ENCODE measurements around the gene EFEMP1.

The EFEMP1 gene

DNA sequence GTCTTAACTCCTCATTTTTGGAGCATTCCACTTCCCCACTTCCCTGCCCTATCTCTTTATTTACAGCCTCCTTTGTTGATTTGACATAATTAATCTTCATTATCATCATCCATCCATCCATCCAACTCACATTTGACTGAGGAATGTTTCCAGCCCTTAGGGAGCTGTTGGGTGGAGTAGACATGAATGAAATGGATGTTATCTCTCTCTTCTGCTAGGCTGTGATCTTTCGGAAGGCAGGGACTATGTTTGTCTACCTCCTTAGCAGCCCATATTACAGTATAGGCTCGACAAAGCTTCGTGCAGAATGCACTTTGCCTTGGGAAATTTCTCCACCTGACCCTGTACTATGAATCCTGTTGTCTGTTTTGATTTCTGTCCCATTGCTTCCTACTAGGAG, 7.7 kb upstream of the EFEMP1 start:
- no peak for DNase-seq

DNA sequence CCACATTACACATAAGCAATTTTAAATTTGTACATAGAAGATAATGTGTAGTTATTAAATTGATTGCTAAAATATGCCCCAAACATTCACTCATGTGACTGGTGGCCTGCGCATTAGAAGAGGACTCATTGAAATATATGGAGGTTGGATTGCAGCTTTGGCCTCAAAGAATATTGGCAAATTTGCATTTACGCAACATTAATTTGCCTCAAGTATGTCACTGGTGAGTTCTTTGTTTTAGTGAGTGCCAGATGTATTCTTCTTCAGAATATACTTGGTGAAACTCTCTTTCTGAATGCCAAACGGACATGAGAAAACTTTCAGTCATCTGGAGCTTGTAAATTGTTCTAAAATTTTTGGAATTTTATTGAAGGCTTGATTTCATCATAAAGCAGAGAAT, 5.9 kb upstream of the EFEMP1 start:
- no peak for DNase-seq

DNA sequence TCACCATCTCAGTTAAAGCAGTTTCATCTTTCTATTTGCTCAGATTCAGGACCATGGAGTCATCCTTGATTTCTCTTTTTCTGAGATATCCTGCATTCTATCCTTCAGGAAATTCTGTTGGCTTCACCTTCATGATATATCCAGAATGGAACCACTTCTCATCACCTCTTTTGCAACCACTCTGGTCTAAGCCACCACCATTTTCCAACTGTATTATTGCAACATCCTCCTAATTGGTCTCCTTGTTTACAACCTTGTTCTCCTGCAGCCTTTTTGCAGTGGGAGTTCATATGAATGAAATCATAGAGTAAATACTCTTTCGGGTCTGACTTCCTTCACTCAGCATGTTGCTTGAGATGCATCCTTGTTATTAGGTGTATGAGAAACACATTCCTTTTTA, 3.4 kb upstream of the EFEMP1 start:
- no peak for DNase-seq

DNA sequence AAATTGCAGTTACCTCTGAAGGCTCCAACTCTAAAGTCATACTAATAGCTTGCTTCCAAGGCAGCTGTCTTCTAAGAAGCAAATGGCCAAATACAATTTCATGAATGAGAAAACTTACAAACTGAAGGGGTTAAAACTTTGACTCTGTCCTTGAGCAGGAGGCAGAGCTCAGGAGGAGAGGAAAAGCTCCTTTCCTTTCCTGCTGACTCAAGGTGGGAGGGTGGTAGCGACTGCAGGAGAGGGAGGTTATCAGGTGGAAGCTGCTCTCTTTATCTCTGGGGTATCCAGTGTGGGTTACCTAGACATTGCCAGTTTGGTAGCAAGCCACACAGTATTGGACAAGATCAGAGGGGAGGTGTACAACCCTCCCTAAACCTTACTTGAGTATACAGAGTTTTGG, 2.7 kb upstream of the EFEMP1 start:
- DNase-seq: no peak

DNA sequence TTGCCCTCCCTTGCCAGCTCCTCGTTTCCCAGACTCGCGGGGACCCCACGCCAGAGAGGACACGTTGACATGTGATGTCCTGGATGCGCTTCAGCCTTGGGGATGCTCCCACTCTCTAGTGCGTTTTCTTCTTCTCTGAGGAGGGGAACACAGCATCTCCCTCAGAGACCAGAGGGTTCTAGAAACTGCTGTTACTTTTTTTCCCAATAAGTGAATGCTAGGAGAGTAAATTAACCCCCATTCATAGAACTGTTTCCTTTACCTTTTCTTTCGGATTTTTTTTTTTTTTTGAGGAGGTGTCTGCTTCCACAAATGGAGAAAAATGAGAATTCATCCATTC, 370 bp upstream of the EFEMP1 start:
- no peak for DNase-seq

DNA sequence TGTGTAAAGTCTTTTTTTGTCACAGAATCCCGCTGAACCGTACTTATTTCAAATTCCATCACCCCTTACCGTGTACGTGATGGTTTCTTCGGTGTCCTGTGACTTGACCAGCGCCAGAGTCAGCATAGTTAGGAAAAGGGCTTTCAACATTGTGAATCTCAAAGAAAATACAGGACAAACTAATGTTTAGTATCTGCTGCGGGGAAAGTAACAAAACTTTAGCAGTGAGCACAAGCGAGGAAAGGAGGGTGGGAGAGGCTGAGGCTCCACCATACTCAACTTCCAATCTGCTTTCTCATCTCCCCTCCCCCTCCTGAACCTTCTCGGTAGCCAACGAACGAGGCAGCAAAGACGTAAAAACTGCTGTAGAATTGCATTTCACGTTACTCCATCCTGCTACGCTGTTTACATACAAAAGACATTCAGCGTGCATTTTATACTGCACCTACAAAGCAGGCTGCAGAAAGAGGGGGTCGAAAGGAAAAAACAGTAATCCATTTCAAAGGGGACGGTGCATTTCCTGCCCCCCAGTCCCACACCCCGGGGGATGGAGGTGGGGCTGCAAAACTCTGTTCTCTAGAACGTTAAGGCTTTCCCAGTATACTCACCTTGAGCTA, 1.2 kb downstream of the EFEMP1 start:
- DNase-seq: no peak

DNA sequence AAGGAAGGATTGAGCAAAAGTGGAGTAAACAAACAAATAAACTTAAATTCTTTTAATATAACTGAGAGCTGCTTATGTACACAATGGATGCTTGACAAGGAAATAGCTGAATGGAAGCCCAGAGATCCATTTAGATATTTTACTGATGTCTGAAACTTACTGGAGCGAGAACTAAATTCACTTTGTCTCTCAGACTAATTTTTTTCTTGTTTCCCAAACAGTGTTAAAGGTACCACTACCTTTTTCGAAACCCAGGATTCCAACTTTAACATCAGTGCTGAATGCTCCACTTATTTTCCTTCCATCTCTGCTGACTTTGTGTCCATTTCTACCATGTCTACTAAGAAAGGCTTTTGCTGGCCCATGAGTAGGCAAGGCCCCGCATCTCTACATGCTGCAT, 4.0 kb downstream of the EFEMP1 start:
- no peak for DNase-seq

DNA sequence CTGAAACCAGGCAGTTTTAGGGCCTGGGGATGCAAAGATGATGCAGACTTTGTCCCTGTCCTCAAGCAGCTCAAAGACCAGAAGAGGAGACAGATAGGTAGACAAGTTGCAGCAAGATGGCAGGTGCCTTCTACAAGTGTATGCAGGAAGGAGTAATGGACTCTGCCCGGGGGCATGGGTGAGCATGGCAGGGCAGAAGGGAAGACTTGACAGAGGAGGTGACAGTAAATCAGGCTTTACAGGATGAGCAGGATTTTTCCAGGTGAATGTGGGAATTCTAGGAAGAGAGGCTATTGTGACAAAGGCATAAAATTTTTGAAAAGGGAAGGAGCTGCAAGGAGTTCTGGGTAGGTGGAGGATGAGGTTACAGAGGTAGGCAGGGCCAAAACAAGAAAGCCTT, 4.7 kb downstream of the EFEMP1 start:
- no peak for DNase-seq

DNA sequence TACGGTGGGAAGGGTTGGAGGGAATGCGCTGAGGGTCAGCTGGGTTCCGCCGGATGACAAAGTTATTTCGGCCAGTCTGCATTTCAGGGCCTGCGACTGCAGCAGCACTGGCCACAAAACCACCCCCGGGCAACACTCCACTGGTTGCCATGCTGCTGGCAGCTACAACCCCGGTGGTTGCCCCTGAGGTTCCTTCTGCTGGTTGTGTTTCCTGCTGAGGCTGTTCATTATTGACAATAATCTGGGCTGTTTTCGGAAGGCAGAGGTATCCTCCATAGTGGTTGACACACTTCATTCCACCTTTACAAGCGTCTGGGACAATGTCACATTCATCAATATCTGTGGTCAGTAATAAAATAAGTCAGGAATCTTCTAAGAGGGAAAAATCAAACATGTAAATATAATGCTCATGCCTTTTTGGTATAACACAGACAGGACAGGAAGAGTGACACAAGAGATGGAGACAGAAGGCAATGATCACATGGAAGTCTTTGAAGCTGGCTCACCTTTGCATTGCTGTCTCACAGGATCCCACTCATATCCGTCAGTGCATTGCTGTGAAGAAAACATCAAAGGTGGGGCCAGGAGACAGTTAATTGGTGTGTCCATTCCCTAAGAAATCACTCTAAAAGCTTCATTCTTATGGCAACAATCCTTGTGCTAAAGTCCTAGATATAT, 5.7 kb downstream of the EFEMP1 start:
- no peak for DNase-seq

DNA sequence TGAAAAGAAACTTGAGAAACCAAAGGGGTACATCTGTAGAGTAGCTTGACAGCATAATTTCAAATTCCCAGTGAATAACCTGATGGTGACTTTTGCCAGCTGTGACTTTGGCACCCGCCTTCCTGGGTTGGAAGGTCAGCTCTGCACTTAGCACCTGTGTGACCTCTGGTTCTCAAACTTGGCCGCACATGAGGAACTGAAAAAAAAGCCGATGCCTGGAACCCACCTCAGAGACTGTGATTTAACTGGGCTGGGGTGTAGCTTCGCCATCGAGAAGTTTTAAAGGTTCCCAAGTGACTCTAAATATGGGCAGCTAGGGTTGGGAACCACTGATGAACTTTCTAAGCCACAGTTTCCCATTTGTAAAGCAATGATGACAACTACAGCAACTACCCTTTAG, 6.5 kb downstream of the EFEMP1 start:
- DNase-seq: no peak

DNA sequence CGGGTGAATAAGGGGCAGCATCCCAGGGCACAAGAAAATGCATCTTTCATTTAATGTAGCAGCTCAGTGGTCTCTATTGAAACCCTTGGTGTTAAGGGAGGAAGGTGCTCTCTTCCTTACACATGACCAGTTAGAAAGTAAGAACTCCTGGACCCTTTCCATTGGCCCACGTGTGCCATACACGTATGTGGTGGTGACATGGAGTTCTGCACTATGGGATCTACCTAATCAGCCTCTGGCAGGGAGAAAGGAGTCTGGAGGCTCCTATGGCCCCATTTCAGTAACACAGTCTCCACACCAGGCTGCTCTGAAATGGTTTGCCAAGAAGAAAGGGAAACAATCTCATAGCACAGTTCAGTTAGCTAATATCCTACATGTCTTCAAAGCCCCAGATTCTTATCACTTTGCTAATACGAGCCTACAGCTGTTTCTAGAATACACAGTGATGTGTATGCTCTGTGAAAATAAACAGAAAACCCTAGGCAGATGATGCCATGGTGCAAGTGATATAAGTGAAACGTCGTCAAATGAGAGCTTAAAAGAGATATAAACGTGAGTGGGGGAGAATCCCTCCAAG, 7.0 kb downstream of the EFEMP1 start:
- DNase-seq: no peak

DNA sequence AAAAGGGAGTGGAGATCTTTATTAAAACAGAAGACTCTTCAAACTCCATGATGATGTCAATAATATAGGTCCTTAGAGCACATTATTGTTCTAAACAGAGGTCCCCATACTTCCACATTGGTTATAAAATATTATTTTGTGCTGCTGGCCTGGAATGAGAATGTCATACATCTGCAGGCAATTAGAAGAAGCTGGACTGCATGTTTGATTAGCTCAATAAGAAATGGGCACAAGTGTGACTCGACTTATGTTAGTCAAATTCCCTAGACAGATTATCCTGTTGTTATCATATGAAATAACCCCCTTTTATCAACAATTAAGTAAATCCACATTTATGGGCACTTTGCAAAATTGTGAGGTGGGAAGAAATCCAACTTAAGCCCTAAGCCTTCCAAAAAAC, 8.8 kb downstream of the EFEMP1 start:
- no peak for DNase-seq

DNA sequence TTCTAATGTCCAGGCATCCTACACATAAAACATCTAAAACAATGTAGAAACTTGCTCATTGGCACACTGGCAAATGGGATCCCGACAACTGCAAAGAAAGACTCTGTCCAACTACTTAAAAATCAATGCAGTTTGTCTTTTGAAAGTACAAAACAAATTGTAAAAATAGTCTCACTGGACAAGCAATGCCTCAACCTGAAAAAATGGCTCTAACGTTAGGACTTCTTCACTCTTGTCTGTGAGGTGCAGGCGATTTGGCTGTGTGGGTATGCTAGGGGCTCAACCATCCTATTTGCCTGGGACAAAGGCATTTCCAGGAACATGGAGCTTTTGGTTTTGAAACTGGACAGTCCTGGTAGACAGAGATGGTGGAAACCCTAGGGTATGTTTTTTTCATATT, 10.7 kb downstream of the EFEMP1 start:
- no peak for DNase-seq

DNA sequence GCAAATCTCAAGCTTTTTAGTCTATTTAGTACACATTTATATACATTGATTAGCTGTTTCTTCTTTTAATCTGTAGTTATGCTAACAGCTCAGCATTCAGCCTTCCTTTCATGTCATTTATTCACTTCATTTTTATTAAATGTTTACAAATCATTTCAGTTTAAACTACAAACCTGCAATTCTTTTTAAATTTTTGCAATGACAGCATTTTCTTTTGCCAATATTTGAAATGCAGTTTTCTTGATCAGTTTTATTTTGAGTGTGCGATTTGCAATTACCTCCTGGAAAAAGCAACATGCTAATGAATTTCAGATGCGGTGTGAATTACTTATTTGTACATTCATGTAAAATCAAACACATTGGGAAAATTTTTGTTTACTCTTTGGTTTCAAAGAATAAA, 13.5 kb downstream of the EFEMP1 start:
- no peak for DNase-seq

DNA sequence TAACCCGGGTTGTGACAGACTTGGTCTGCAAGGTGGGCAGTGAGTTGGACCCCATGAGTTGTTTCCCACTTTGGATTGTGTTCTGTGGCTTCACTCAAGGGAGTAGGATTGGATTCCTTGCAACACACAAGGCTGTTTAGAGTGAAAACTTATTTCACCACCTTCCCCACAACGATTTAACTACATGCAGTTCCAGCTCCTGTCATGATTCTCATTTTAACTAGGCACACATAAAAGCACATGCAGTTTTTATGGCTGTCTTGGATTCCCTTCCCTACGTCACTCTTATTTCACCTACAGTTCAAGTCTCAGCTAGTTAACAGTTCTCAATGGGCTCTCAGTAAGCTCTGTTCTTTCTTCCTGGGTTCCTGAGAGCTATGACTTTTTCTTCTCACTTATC, 15.9 kb downstream of the EFEMP1 start:
- no peak for DNase-seq

DNA sequence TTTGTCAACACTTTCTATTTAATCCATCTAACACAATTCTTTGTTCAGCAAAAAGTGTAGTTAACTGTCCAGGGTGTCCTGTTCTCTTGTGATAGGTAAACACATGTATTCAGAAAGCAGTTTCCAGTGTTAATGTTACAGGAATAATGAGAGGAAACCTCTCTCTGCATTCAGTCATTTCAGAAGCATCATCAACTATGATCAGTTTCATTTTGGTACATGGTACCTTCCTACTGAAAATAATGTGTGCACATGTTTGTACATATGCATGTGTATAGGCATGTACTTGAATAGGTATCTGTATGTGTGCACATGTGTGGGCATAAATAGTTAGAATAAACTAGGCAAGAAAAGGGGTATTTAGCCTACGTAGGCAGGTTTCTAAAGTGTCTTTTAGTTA, 16.6 kb downstream of the EFEMP1 start:
- no peak for DNase-seq

DNA sequence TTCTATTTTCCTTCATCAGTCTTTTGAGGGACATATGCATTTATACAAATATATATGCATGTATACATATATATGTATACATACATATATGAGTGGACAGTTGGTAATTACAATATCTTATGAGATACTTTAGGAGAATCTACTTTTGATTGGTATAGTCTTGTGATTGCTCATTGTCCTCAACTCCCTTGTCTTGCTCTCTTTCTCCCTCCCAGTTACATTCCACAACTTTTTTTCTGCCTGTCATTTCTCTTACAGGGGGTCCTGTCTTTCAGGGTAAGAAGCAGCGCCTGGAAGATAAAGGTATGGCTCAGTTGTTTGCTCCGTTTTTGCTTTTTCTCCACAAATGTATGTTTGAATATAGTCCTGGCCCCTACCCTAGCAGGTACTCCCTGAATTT, 19.9 kb downstream of the EFEMP1 start:
- no peak for DNase-seq

DNA sequence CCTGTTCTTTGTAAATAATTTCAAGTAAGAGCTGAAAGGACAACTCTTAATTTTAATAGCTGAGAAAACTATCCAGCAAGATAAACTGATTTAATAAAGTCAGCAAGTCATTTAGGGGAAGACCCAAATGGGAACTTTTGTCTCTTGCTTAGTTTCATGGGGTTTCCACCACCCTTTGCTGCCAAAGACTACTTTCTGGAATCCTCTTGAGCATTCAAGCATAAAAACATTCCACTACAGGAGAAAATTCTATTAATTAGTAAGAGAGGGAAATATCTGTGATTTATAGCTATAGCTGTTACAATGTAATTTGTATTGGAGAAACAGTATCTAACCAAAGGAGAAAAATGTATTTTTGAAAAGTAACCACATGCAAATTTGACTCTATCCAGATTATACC, 20.6 kb downstream of the EFEMP1 start:
- no peak for DNase-seq

DNA sequence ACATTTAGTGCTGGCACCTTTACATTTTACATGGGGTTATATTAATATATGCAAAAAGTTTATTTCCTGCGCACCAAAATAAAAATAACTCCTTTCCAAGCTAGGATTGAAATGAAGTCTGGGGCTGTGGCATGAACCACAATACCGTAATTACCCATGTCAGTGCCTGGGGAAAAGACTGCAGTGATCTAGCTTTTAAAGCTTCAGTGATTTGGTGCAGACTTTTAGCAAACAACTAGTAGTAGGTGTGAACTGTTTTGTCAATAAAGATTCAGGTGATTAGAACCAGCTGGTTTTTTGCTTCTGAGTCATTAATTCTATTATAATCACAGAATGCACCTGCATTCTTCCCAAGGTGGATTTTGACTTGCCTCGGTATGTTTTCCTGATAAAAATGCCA, 21.2 kb downstream of the EFEMP1 start:
- no peak for DNase-seq

DNA sequence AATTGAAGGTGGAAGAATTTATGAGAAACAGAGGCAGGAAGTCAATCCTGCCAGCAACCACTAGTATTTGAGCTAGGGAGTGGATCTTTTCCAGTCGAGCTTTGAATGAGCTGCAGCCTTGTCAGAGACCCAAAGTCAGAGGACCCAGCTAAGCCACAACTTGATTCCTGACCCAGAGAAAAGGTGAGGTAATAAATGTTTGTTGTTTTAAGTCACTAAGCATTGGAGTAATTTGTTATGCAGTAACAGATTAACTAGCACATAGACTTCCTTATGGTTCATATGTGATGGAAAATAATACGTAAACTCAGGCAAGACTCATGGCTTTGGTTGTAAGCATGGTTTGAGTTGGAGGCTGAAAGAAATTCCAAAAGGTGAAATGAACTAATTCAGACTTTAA, 21.6 kb downstream of the EFEMP1 start:
- no peak for DNase-seq

DNA sequence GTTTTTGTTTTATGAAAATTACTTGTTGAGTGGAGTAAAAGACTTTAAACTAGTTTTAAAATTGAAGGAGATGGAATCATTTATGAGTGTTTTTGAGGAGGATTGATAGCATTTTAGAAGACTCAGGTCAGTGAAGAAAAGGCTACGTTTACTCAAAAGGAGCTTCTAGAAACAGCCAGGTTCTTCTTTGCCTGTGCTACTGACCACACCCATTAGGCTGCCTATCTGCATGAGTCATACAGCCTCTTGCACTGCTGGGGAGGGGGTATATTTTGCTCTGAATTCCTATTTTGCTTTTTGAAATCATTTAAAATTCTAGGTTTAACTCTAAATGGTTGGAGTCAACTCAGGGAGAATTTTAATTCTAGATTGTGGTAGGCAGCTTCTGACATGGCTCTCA, 22.3 kb downstream of the EFEMP1 start:
- no peak for DNase-seq

DNA sequence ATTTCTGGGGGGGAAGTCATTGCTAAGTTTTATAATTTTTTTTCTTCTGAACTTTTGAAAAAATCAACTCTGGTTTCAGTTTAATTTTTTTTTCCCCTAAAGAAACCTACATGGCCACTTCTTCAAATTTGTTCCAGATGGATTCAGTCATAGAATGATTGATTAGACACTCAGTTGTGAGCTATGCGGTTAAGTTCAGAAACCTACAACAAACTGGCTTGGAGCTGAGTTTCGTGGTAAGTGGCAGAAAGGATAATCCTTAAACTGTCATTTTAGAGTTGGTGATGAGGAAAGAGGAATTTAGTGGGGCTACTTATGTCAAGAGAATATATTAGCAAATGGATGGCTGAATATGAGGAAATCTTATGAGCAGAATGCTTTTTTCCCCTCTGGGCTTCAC, 23.7 kb downstream of the EFEMP1 start:
- DNase-seq: no peak

DNA sequence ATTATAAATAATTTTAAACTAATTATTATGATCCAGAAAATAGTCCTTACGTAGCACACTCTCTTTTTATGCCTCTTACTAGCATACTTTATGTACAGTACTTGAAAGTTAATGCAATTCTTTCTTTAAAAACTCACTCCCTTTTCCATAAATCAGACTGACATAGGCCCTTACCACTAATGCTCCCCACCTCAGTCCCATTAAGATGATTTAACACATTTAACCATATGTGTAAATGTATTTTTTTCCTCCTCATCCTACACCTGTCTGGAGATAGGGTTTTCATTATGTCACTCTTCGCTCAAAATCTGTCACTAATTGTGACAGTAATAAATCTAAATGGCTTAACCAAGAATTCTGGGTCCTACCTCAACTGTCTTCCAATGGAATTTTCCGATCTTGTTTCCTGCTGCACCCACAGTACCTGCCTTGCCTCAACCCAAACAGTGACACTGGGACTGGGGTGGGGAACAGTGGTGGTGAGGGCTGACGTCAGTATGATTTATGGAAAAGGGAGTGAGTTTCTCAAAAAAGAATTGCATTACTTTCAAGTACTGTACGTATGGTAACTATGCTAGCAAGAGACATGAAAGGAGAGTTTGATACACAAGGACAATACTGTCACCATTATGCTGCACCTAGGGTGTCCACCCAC, 25.1 kb downstream of the EFEMP1 start:
- no peak for DNase-seq

DNA sequence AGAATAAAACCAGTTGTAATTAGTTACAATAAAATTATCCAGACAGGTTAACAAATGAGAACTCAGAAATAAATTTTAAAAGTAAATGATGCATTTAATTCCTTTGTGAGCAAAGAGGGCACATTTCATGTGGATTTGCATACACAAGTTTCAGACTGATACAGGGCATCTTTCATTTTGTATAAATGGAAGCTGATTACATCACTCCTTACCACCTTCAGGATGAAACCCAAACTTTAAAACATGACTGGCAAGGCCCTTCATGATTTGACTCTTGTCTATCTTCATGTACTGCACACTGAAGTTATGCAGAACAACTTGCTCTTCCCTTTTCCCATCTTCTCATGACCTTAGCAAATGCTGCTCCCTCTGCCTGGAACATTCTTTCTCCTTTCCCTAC, 26.9 kb downstream of the EFEMP1 start:
- DNase-seq: no peak

DNA sequence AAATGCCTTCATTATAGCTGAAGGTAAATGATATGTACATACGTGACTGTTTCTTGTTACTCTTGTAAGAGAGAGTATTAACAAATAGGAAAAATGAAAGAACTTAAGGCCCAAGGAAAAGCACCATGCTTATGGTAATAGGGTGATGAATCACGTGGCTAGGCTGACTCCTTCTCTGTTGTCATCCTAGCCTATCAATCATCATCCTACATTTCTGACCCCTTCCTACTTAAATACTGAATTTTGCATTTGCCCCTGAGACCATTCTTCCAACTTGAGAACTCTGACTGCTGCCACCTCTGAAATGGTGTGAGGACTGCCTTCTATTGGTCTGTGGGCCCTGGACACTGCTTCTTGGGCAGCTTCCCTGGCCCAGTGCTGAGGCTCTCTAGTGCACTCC, 28.9 kb downstream of the EFEMP1 start:
- no peak for DNase-seq
